GM19328 (cell line): ENCODE results near the gene ALDH16A1.
"Not testable (repeated sequence)": the region's sequence is repeated elsewhere in the genome, so short reads cannot be mapped to it uniquely, and the experiment has no call there.

Experiments
- ATAC-seq: cut with Tn5 transposase; IDR thresholded peaks from one replicate; pipeline ENCODE4 v1.9.1; 2021; ENCODE audit warnings: mild to moderate bottlenecking, moderate library complexity; ENCODE audit not compliant: unreplicated experiment

The ALDH16A1 gene

DNA sequence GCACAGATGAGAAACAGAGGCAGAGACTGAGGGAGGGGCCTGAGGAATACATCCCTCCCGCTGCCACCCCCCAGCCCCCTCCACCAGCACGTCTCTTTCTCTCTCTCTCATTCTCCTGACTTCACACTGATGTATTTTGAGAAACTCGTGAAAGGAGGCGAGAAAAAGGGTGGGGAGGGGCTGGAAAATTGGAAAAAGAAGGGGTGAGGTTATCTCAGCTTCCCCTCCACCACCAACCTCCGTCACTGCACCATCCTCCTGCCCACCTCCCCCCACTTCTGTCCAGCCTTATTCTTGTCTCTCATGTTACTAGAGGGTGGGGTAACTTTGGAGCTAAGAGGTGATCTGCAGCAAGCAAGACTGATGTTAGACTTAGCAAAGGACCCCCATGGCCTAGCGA is 13.2 kb upstream of the ALDH16A1 start:
- ATAC-seq, result no peak

GRCh38 chr19:49440439-49441209 is 12.4 kb upstream of the ALDH16A1 start:
- ATAC-seq, result no peak

GRCh38 chr19:49441210-49441959 is 11.6 kb upstream of the ALDH16A1 start, which contains the start of gene SLC17A7:
Gene SLC17A7 (minus strand): TSS chr19:49441527. CDS start chr19:49441379, 148 bp downstream.
- no peak for ATAC-seq

DNA sequence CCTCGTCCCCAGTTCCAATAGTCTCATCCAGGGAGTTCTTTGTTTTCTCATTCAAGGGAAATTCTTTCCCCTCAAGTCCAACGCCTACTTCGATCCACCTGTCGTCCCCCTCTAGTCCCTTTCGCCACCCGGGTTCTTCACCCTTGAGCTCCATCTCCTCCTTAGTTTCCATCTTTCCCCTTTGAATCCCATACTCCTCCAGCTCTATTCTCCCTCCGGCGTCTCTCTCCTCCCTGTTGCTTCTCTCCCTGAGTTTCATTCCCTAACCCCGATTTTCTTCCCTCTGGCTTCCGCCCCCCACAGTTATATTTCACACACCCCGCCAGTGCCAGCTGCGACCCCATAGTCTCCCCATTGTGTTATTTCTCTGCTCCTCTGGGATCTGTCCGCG is 11.1 kb upstream of the ALDH16A1 start:
- no peak for ATAC-seq

- no peak for ATAC-seq
These were observed 10.7 kb upstream of the ALDH16A1 start for GRCh38 chr19:49442354-49442753.

DNA sequence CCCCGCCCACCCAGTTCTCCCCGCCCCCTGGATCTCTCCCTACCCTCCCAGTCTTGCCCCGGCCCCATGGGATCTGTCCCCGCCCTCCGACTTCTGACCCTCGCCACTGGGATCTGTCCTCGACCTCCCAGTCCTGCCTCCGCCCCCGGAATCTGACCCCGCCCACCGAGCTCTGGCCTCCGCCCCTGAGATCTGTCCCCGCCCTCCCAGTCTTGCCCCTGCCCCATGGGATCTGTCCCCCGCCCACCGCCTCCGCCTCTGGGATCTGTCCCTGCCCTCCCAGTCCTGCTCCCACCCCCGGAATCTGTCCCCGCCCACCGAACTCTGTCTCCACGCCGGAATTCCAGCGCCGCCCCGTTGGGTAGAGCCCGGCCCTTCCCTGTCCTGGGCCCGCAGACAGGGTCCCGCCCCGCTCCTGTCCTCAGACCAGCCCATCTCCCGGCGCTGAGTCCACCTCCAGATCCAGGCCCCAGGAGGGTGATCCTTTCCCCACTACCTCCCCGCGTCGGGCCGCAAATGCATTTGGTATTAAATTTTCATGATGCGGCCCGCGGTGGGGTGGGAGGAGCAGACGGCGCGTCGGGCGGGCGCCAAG is 10.2 kb upstream of the ALDH16A1 start:
- ATAC-seq, result peak; percentile 13

DNA sequence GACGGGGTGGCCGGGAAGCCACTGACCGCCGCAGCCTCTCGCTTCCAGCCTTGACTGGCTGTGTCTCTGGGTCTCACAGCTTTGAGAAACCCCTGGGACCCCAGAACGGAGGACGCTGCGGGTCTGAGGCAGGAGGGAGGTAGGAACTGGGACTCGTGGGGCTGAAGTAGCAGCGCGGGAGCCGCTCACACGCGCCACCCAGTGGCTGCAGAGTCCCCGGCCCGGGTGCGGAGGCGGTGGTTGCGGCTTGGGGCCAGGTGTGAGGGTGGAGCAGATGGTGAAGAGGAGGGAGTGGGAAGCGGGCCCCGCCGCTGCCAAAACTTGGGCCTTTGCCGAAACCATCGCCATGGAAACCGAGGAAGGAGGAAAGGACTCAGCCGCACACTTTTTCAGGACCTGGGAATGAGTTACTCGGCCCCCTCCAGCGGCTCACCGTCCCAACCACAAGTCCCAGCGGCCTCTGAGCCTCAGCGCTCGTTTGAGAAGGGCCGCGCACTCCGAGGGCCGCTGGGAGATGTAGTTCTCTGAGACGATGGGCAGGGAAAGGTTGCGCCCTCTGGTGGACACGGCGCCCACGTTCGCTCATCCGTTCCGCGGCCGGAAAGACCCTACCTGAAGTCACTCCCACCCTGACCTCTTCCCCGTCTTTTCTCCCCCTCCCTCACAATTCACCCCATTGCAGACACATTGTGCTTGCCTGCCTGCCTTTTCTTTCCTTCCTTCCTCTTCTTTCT is 9.5 kb upstream of the ALDH16A1 start:
- ATAC-seq, result peak; percentile 67

DNA sequence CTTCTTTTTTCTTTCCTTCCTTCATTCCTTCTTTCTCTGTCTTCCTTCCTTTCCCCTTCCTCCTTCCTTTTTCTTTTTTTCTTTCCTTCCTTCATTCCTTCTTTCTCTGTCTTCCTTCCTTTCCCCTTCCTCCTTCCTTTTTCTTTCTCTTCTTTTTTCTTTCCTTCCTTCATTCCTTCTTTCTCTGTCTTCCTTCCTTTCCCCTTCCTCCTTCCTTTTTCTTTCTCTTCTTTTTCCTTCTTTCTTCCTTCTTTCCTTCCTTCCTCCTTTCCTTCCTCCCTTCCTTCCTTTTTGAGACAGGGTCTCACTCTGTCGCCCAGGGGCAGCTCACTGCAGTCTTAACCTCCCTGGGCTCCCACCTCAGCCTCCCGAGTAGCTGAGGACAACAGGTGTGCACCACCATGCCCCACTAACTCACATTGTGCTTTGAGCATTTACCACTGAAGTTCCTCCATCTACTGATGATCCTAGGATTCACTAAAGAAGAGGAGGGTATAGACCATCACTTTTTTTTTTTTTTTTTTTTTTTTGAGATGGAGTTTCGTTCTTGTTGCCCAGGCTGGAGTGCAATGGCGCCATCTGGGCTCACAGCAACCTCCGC is 8.8 kb upstream of the ALDH16A1 start:
- ATAC-seq, result not testable (repeated sequence)

DNA sequence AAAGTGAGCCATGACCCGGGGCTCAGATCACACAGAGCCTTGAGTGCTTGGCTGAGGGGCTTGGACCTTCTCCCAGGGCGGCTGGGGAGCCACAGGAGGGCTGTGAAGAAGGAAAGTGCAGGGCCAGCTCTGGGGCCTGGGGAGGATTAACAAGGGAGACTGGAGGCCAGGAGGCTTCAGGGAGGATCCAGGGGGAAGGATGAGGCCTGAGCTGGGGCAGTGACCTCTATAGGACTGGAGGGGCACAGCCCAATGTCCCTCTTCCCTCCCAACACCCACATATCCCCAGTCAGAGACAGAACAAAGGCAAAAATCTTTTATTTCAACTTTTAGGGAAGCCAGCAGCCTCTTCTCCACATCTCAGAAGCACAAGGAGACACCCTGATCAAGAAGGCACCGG is 7.0 kb upstream of the ALDH16A1 start:
- no peak for ATAC-seq

DNA sequence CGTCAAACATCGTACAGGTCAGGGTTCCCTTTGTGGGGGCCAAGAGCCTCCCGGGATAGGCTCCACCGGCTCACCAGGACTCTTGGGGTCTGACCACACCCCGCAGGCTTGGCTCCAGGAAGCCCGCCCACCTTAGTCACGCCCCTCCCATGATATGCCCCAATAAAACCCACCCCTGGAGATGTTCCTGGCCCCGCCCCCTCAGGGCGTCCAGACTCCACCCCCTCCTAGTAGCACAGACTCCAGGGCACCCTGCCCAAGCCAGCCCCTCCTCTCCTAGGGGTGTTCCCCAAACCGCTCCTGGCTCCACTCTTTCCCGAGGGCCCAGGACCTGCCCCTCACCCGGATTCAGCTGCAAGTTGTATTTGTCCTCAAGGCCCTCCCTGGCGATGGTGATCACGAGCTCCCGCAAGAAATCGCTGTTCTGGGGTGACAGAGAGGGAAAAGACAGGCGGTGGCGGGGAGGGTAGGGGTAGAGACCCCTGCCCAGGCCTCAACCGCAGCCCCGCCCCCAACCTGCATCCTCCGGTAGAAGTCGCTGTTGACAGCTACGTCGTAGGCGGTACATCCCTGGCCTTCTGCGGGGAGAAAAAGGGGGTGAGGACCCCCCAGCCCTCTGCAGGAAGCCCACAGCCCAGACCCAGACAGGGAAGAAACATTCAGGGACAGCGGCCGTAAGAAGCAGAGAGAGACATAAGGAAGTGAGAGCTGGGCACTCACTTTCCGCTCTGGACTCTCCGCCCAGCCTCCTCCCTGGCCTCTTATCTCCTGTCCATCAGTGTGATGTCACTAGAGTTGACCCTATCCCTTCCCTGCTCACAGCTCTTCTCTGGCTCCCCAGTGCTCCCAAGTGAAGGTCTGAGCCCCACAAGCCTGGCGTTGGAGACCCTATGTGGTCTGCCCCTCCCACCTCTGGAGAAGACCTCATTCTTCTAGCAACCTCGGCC is 5.3 kb upstream of the ALDH16A1 start:
- ATAC-seq, result no peak

GRCh38 chr19:49448432-49448786 is 4.6 kb upstream of the ALDH16A1 start:
- no peak for ATAC-seq

DNA sequence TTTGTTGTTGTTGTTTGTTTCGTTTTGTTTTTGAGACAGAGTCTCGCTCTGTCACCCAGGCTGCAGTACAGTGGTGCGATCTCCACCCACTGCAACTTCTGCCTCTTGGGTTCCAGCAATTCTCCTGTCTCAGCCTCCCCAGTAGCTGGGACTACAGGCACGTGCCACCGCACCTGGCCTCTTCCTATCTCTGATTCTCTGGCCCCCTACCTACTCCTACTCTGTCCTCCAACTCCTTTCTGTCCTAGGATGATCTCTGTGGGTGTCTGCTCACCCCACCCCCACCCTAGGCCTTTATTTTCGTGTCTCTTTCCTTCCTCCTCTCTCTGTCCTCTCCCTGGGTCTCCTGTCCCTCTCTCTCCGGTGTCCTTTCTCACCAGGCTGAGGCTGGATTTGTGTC is 2.6 kb upstream of the ALDH16A1 start:
- no peak for ATAC-seq

DNA sequence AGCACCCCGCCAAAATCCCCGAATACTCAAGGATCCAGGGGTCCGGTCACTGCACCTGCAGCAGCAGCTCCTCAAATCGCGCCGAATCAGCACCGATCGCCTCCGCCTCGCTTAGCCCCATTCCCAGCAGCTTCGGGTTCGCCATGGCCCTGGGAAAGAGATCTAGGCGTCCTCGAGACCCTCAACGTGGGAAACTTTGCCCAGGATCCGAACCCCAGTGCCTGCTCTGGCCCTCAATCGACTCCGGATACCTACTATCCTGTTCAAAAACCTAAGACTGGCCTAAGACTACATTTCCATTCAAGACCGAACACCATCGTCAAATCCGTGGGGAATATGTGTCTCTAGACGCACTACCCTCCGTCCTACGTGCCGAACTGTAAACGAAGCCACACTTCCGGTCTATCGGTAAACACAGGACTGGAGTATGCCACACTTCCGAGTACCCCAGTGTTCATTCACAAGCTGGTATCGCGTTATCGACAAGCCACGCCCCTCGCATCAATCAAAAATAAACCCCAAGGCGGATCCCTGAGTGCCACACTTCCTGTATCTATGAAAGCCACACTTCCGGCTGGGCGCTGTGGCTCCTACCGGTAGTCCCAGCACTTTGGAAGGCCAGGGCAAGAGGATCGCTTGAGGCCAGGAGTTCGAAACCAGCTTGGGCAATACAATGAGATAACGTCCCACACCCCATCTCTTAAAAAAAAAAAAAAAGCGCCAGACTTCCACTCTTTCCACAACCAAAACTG is 1.4 kb upstream of the ALDH16A1 start, which contains the start of gene PIH1D1:
Gene PIH1D1, minus strand, starts transcription at position 385 of the 752 bp plus-strand sequence. Its CDS starts 240 bp downstream, at position 145.
- peak; percentile 49 for ATAC-seq

DNA sequence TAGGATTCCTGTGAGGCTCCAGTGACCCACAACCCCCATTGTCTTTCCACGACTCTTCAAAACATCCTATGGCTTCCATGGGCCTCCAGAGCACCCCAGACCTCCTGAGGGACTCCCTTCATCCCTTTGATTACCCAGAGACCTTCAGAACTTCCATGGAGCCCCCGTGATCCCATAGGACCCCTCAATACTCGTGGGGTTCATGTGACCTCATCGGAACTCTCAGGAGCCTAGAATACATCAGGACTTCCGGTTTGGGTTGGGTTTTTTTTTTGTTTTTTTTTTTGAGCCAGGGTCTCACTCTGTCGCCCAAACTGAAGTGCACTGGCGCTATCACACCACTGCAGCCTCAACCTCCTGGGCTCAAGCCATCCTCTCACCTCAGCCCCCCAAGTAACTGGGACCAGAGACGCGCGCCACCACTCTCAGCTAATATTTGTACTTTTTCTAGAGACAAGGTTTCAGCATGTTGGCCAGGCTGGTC is 774 bp downstream of the ALDH16A1 start:
- ATAC-seq, result no peak

DNA sequence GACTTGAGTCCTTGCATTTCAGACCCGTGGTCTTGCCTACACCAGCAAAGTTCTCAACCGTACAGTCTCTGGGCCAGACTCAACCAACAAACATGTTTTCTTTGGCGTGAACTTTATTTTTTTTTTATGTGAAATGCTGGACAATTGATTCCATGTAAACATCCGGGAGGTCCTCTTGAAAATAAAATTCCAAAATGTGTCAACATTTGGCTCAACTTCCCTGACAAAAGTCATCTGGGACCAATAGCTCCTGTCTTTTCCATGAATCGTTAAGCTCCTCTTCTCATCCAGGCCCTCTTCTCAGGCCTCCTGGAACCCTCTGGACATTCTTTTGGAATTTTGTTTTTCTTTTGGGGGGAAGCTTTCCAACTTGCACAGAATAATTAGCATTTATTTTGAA is 2.7 kb downstream of the ALDH16A1 start:
- no peak for ATAC-seq

- ATAC-seq, result no peak
These were observed 3.3 kb downstream of the ALDH16A1 start for GRCh38 chr19:49456326-49456725.

DNA sequence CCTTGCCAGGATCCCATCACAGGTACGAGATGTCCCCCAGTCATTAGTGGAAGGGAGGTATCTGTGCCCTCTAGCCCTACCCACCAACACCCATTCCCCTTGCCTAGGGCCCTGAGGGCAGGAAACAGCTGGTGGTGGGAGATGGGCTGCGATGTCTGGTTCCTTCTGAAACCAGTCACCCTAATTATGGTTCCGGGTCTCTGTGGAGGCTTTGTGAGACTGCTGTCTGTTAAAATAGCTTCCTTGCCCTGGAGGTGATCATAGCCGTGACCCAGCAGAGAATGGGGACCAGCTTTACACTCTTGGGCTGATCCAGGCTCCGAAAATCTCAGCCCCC is 5.5 kb downstream of the ALDH16A1 start:
- no peak for ATAC-seq

DNA sequence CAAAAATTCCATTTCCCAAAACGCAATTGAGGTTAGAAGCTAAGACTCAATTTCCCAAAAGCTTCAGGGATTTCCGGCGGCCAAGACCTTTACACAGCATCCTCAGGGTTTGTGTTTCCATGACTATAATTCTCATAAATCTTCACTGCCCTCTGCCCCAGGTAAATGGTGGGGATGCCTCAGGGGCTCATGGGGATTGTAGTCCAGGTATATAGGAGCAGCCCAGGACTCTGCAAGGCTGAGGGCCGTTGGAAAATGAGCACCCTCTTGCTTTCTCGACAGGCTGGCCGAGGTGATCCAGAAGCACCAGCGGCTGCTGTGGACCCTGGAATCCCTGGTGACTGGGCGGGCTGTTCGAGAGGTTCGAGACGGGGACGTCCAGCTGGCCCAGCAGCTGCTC is 6.4 kb downstream of the ALDH16A1 start:
- ATAC-seq, result no peak

- not testable (repeated sequence) for ATAC-seq
These were observed 8.1 kb downstream of the ALDH16A1 start for GRCh38 chr19:49461130-49461529.
